SH-SY5Y (cell line): ENCODE results near the gene PPM1E.

Experiments used
- GATA2 ChIP-seq: IDR thresholded peaks from 2 replicates; pipeline ENCODE4 v1.6.1; 2011; ENCODE audit warnings: mild to moderate bottlenecking, low read depth, low read length
- GATA3 ChIP-seq: IDR thresholded peaks from 2 replicates; pipeline ENCODE4 v1.6.1; 2011; ENCODE audit warnings: low read depth, mild to moderate bottlenecking, low read length, moderate library complexity

- TF ChIP-seq GATA2 (no peak), GATA3 (no peak)
Measured at GRCh38 chr17:58996968-58997367, 241.3 kb downstream of the PPM1E start.
